OCI-LY1 (cell line): ENCODE data around the gene PACS2.

Experiments
- H2AFZ ChIP-seq: fragments of 200-600 bp; sonication (generic), shearing (Covaris generic); 2 replicates; pipeline ENCODE4 v1.6.0; 2014; ENCODE audit warnings: antibody characterized with exemption, mild to moderate bottlenecking, low read length
- H3F3A ChIP-seq: fragments of 200-600 bp; sonication (generic), shearing (Covaris generic); 2 replicates; pipeline ENCODE4 v1.6.0; 2014; ENCODE audit warnings: mild to moderate bottlenecking, antibody characterized with exemption, low read length, moderate library complexity; ENCODE audit not compliant: insufficient read depth
- H3K27ac ChIP-seq: fragments of 200-600 bp; sonication (generic); 2 replicates; pipeline ENCODE4 v1.5.1; 2014; ENCODE audit warnings: low read length, mixed run types, mild to moderate bottlenecking, low read depth; ENCODE audit not compliant: poor library complexity, severe bottlenecking
- H3K27me3 ChIP-seq: fragments of 200-600 bp; sonication (generic); 2 replicates; pipeline ENCODE4 v1.6.0; 2014; ENCODE audit warnings: antibody characterized with exemption, mild to moderate bottlenecking, low read length, moderate library complexity; ENCODE audit not compliant: insufficient read depth
- H3K36me3 ChIP-seq: fragments of 200-600 bp; sonication (generic); 2 replicates; pipeline ENCODE4 v1.6.1; 2014; ENCODE audit warnings: mild to moderate bottlenecking, antibody characterized with exemption, low read length, moderate library complexity, mixed read lengths; ENCODE audit not compliant: insufficient read depth
- H3K4me1 ChIP-seq: fragments of 200-600 bp; sonication (generic); 2 replicates; pipeline ENCODE4 v1.5.1; 2014; ENCODE audit warnings: mild to moderate bottlenecking, low read length, moderate library complexity; ENCODE audit not compliant: insufficient read depth, severe bottlenecking
- H3K4me2 ChIP-seq: fragments of 200-600 bp; sonication (generic), shearing (Covaris generic); 2 replicates; pipeline ENCODE4 v1.6.1; 2014; ENCODE audit warnings: low read length
- H3K4me3 ChIP-seq: fragments of 200-600 bp; sonication (generic); 2 replicates; pipeline ENCODE4 v1.5.1; 2014; ENCODE audit warnings: low read length, low read depth, mild to moderate bottlenecking, mixed read lengths; ENCODE audit not compliant: poor library complexity, severe bottlenecking
- H3K79me2 ChIP-seq: fragments of 200-600 bp; shearing (Covaris generic); 2 replicates; pipeline ENCODE4 v1.6.1; 2016; ENCODE audit warnings: mixed run types, low read length, mixed read lengths; ENCODE audit not compliant: insufficient read depth
- H3K9ac ChIP-seq: fragments of 200-600 bp; sonication (generic), shearing (Covaris generic); 2 replicates; pipeline ENCODE4 v1.6.1; 2014; ENCODE audit warnings: mild to moderate bottlenecking, low read length, mixed read lengths
- H3K9me2 ChIP-seq: fragments of 200-600 bp; sonication (generic), shearing (Covaris generic); 2 replicates; pipeline ENCODE4 v1.6.1; 2014; ENCODE audit warnings: low read depth, mild to moderate bottlenecking, low read length, mixed read lengths
- H3K9me3 ChIP-seq: fragments of 200-600 bp; shearing (Covaris generic); 2 replicates; pipeline ENCODE4 v1.6.1; 2014; ENCODE audit warnings: low read length, mixed read lengths
- H4K20me1 ChIP-seq: fragments of 200-600 bp; sonication (generic), shearing (Covaris generic); 2 replicates; pipeline ENCODE4 v1.6.0; 2016; ENCODE audit warnings: mild to moderate bottlenecking, low read length; ENCODE audit not compliant: insufficient read depth
- CTCF ChIP-seq: fragments of 200-600 bp; sonication (generic), shearing (Covaris generic); IDR thresholded peaks from 2 replicates; pipeline ENCODE4 v1.5.1; 2017; ENCODE audit warnings: mild to moderate bottlenecking, antibody characterized with exemption, low read length, moderate library complexity, mixed read lengths
- EZH2 ChIP-seq: fragments of 200-600 bp; sonication (generic), shearing (Covaris generic); IDR thresholded peaks from 2 replicates; pipeline ENCODE4 v1.8.0; 2017; ENCODE audit warnings: borderline replicate concordance, mixed run types, mild to moderate bottlenecking, antibody characterized with exemption, low read length, moderate library complexity, mixed read lengths

The PACS2 gene

GRCh38 chr14:105436402-105436801 is 121.9 kb downstream of the PACS2 start:
- Histone ChIP-seq H3K27me3 (no peaks in the 10 kb centered on the region), H3K9me2 (no peaks in the 10 kb centered on the region), H3F3A (peaks cover 6% of the 10 kb centered on the region; the same call in 1 of the 2 replicates), H3K9ac (no peak overlapping the region), H4K20me1 (no peaks in the 10 kb centered on the region), H3K9me3 (peaks cover 17% of the 10 kb centered on the region), H3K79me2 (peaks cover 63% of the 10 kb centered on the region), H3K36me3 (peaks cover 73% of the 10 kb centered on the region), H3K27ac (peak overlapping the region; percentile 56), H3K4me3 (no peak overlapping the region), H3K4me2 (no peak overlapping the region), H3K4me1 (no peaks in the 10 kb centered on the region), H2AFZ (no peak overlapping the region)
- TF ChIP-seq EZH2 (no peak), CTCF (no peak)

GRCh38 chr14:105436891-105437722 is 122.6 kb downstream of the PACS2 start:
- peaks cover 72% of the 10 kb centered on the region for H3K36me3 ChIP-seq
- peaks cover 57% of the 10 kb centered on the region for H3K79me2 ChIP-seq
- H2AFZ ChIP-seq = no peak overlapping the region
- no peaks in the 10 kb centered on the region for H3K4me1 ChIP-seq
- H3K4me2 ChIP-seq = no peak overlapping the region
- peaks cover 13% of the 10 kb centered on the region for H3K9me3 ChIP-seq
- no peak overlapping the region for H3K9ac ChIP-seq
- H3F3A ChIP-seq = peaks cover 6% of the 10 kb centered on the region; the same call in 1 of the 2 replicates
- H3K27ac ChIP-seq = peak overlapping the region; percentile 56
- TF ChIP-seq CTCF (no peak), EZH2 (no peak)
- H4K20me1 ChIP-seq = no peaks in the 10 kb centered on the region
- H3K4me3 ChIP-seq = no peak overlapping the region
- no peaks in the 10 kb centered on the region for H3K27me3 ChIP-seq
- no peaks in the 10 kb centered on the region for H3K9me2 ChIP-seq

GRCh38 chr14:105437723-105438500 is 123.4 kb downstream of the PACS2 start:
- no peak overlapping the region for H3K9ac ChIP-seq
- H3K9me3 ChIP-seq = peaks cover 13% of the 10 kb centered on the region
- no peak for TF ChIP-seq EZH2
- no peak for TF ChIP-seq CTCF
- no peak overlapping the region for H3K4me2 ChIP-seq
- H3K79me2 ChIP-seq = peaks cover 51% of the 10 kb centered on the region
- H3K4me3 ChIP-seq = no peak overlapping the region
- H3K36me3 ChIP-seq = peaks cover 73% of the 10 kb centered on the region
- H3K9me2 ChIP-seq = no peaks in the 10 kb centered on the region
- H3K4me1 ChIP-seq = no peaks in the 10 kb centered on the region
- H3K27ac ChIP-seq = no peak overlapping the region
- H4K20me1 ChIP-seq = no peaks in the 10 kb centered on the region
- no peak overlapping the region for H2AFZ ChIP-seq
- H3F3A ChIP-seq = peaks cover 6% of the 10 kb centered on the region; the same call in 1 of the 2 replicates
- no peaks in the 10 kb centered on the region for H3K27me3 ChIP-seq
